OCI-M2 (cell line): ENCODE data around the gene MYO6.

Source experiments
- DNase-seq: peaks from one replicate; lab custom pipeline; 2025; ENCODE audit not compliant: unreplicated experiment; lab: John Stamatoyannopoulos, UW

The MYO6 gene

GRCh38 chr6:75819776-75820487, 70.9 kb downstream of the MYO6 start:
- DNase-seq, result no peak

- DNase-seq, result no peak
Observed at GRCh38 chr6:75824160-75824559, 75.1 kb downstream of the MYO6 start.

GRCh38 chr6:75827163-75827562, 78.1 kb downstream of the MYO6 start:
- no peak for DNase-seq

- no peak for DNase-seq
Observed at GRCh38 chr6:75830959-75831885, 82.2 kb downstream of the MYO6 start.

GRCh38 chr6:75834447-75834846, 85.4 kb downstream of the MYO6 start:
- no peak for DNase-seq

- no peak for DNase-seq
Observed at GRCh38 chr6:75842191-75842590, 93.2 kb downstream of the MYO6 start.

GRCh38 chr6:75842732-75843131, 93.7 kb downstream of the MYO6 start:
- no peak for DNase-seq

- DNase-seq, result no peak
Observed at GRCh38 chr6:75843396-75843795, 94.4 kb downstream of the MYO6 start.

- DNase-seq, result no peak
Observed at GRCh38 chr6:75848274-75848673, 99.2 kb downstream of the MYO6 start.

GRCh38 chr6:75849329-75850025, 100.4 kb downstream of the MYO6 start:
- no peak for DNase-seq

- no peak for DNase-seq
Observed at GRCh38 chr6:75850026-75850833, 101.2 kb downstream of the MYO6 start.

GRCh38 chr6:75852721-75853120, 103.7 kb downstream of the MYO6 start:
- no peak for DNase-seq

- no peak for DNase-seq
Observed at GRCh38 chr6:75853806-75854205, 104.8 kb downstream of the MYO6 start.

- DNase-seq, result peak; percentile 9
Observed at GRCh38 chr6:75855052-75855451, 106.0 kb downstream of the MYO6 start.

- DNase-seq, result no peak
Observed at GRCh38 chr6:75856902-75857301, 107.9 kb downstream of the MYO6 start.

- no peak for DNase-seq
Observed at GRCh38 chr6:75863001-75863400, 114.0 kb downstream of the MYO6 start.

GRCh38 chr6:75863784-75864183, 114.7 kb downstream of the MYO6 start:
- no peak for DNase-seq

GRCh38 chr6:75864446-75864845, 115.4 kb downstream of the MYO6 start:
- no peak for DNase-seq

GRCh38 chr6:75870389-75870788, 121.3 kb downstream of the MYO6 start:
- no peak for DNase-seq

- no peak for DNase-seq
Observed at GRCh38 chr6:75874224-75874623, 125.2 kb downstream of the MYO6 start.

- DNase-seq, result no peak
Observed at GRCh38 chr6:75876152-75876551, 127.1 kb downstream of the MYO6 start.
